GM19452 (cell line): ENCODE results near the gene KNDC1.

ENCODE experiments used
- ATAC-seq: cut with Tn5 transposase; IDR thresholded peaks from one replicate; pipeline ENCODE4 v1.9.1; 2021; ENCODE audit not compliant: unreplicated experiment

Gene KNDC1

GRCh38 chr10:133204226-133205015 is 44.4 kb downstream of the KNDC1 start:
- ATAC-seq = no peak

- ATAC-seq = no peak
Measured at GRCh38 chr10:133205146-133205545, 45.1 kb downstream of the KNDC1 start.

GRCh38 chr10:133206356-133207040 is 46.5 kb downstream of the KNDC1 start:
- ATAC-seq = no peak

GRCh38 chr10:133207041-133207600 is 47.1 kb downstream of the KNDC1 start:
- no peak for ATAC-seq

- ATAC-seq = no peak
Measured at GRCh38 chr10:133207627-133208026, 47.6 kb downstream of the KNDC1 start.

- no peak for ATAC-seq
Measured at GRCh38 chr10:133208466-133208865, 48.4 kb downstream of the KNDC1 start.

- no peak for ATAC-seq
Measured at GRCh38 chr10:133209117-133209516, 49.1 kb downstream of the KNDC1 start.

- no peak for ATAC-seq
Measured at GRCh38 chr10:133209641-133210040, 49.6 kb downstream of the KNDC1 start.

GRCh38 chr10:133210398-133211140 is 50.5 kb downstream of the KNDC1 start:
- ATAC-seq = no peak

- ATAC-seq = no peak
Measured at GRCh38 chr10:133211141-133211830, 51.3 kb downstream of the KNDC1 start.

- no peak for ATAC-seq
Measured at GRCh38 chr10:133211959-133212852, 52.2 kb downstream of the KNDC1 start.

GRCh38 chr10:133212853-133213494 is 53.0 kb downstream of the KNDC1 start:
- no peak for ATAC-seq

- no peak for ATAC-seq
Measured at GRCh38 chr10:133213641-133214467, 53.8 kb downstream of the KNDC1 start.

- no peak for ATAC-seq
Measured at GRCh38 chr10:133214468-133215410, 54.7 kb downstream of the KNDC1 start.

GRCh38 chr10:133215586-133215985 is 55.6 kb downstream of the KNDC1 start:
- ATAC-seq = no peak

- ATAC-seq = no peak
Measured at GRCh38 chr10:133216776-133217175, 56.8 kb downstream of the KNDC1 start.

GRCh38 chr10:133217800-133218589 is 58.0 kb downstream of the KNDC1 start:
- ATAC-seq = no peak
